GM12878 (cell line): ENCODE data around the gene CHRND. TPM values are rescaled to one million over a fixed set of nuclear protein-coding genes. Genes with fewer than 3 reads are reported as not detected.

ENCODE experiments used
- ATAC-seq: fragments of 200-7000 bp; cut with Tn5 transposase; 3 replicates; pipeline ENCODE4 v1.9.1; 2020; ENCODE audit warnings: mild to moderate bottlenecking, moderate library complexity
- BruUV-seq: library from RNA; stranded (reverse); fragments of 400-500 nt; replicated peaks from 2 replicates; lab custom pipeline; 2021; lab: Mats Ljungman, UMichigan
- CTCF ChIA-PET: fragments of 300-600 bp; sonication (Branson Sonifier 250); formaldehyde crosslinking; extraction: SDS; loops from one replicate; lab custom pipeline; 2021; ENCODE audit warnings: inconsistent platforms; lab: Yijun Ruan, JAX
- POLR2A ChIA-PET: fragments of 350-600 bp; formaldehyde crosslinking; extraction: SDS; loops from one replicate; lab custom pipeline; 2021; ENCODE audit warnings: inconsistent platforms; lab: Charles Lee
- RAD21 ChIA-PET: fragments of 300-600 bp; sonication (Branson Sonifier 250); formaldehyde crosslinking; loops from one replicate; lab custom pipeline; 2023; ENCODE audit warnings: antibody characterized with exemption; ENCODE audit not compliant: unreplicated experiment; lab: Charles Lee
- SMC1A ChIA-PET: fragments of 300-600 bp; sonication (Branson Sonifier 250); formaldehyde crosslinking; loops from one replicate; lab custom pipeline; 2023; ENCODE audit not compliant: unreplicated experiment, uncharacterized antibody; lab: Charles Lee
- DNase-seq: peaks from one replicate; pipeline ENCODE4 v3.0.0-alpha.2; 2011; ENCODE audit warnings: low read depth, low spot score
- FAIRE-seq: peaks from 3 replicates; lab custom pipeline; 2011; peaks lifted over from hg19 to GRCh38; lab: Jason Lieb, UNC
- H2AFZ ChIP-seq: 2 replicates; pipeline ENCODE4 v1.6.0; 2011; ENCODE audit warnings: low read depth, low read length, control low read depth; ENCODE audit not compliant: control insufficient read depth
- H3K27ac ChIP-seq: 2 replicates; pipeline ENCODE4 v1.5.1; 2011; ENCODE audit warnings: control low read depth; ENCODE audit not compliant: control insufficient read depth, insufficient read depth
- H3K27me3 ChIP-seq, 2 experiments: replicated peaks in 1 of 2; 2 replicates each; pipeline versions ENCODE4 v1.6.0 to v1.6.1; 2011; ENCODE audit warnings: low read length in 1 of 2; ENCODE audit not compliant: control insufficient read depth in 2 of 2, insufficient read depth in 2 of 2
- H3K36me3 ChIP-seq, 2 experiments: 2 replicates each; pipeline ENCODE4 v1.5.1; 2011; ENCODE audit warnings: low read length in 1 of 2; ENCODE audit not compliant: control insufficient read depth in 2 of 2, insufficient read depth in 2 of 2
- H3K4me1 ChIP-seq: 2 replicates; pipeline ENCODE4 v1.6.1; 2011; ENCODE audit warnings: mild to moderate bottlenecking, low read length, moderate library complexity, mixed read lengths; ENCODE audit not compliant: control insufficient read depth, insufficient read depth
- H3K4me2 ChIP-seq: 2 replicates; pipeline ENCODE4 v1.6.0; 2011; ENCODE audit warnings: control low read depth; ENCODE audit not compliant: control insufficient read depth, insufficient read depth
- H3K4me3 ChIP-seq: fragments of 200-600 bp; sonication (generic); 2 replicates; pipeline ENCODE4 v1.5.1; 2016
- H3K79me2 ChIP-seq: 2 replicates; pipeline ENCODE4 v1.6.0; 2011; ENCODE audit warnings: low read length; ENCODE audit not compliant: control insufficient read depth, insufficient read depth
- H3K9ac ChIP-seq: 2 replicates; pipeline ENCODE4 v1.8.0; 2011; ENCODE audit warnings: low read length, control low read depth, mixed read lengths; ENCODE audit not compliant: control insufficient read depth, insufficient read depth
- H3K9me3 ChIP-seq: replicated peaks from 3 replicates; pipeline ENCODE4 v1.5.1; 2011; ENCODE audit warnings: mild to moderate bottlenecking, low read length; ENCODE audit not compliant: control insufficient read depth, insufficient read depth
- H4K20me1 ChIP-seq: 2 replicates; pipeline ENCODE4 v1.6.0; 2011; ENCODE audit not compliant: control insufficient read depth, insufficient read depth
- CBX3 ChIP-seq: fragments of 200-600 bp; sonication (generic); IDR thresholded peaks from 2 replicates; pipeline ENCODE4 v1.6.1; 2016; ENCODE audit warnings: low read depth, borderline replicate concordance
- CBX5 ChIP-seq: sonication (generic); IDR thresholded peaks from 2 replicates; pipeline ENCODE4 v1.6.1; 2016; ENCODE audit warnings: low read depth, moderate library complexity, mild to moderate bottlenecking, inconsistent platforms
- CEBPB ChIP-seq, 2 experiments: fragments of 150-350 bp in 1 of 2; IDR thresholded peaks; 2 replicates each; pipeline ENCODE4 v1.6.1; 2012 to 2014; ENCODE audit warnings: low read depth in 2 of 2, low read length in 2 of 2, borderline replicate concordance in 1 of 2, inconsistent platforms in 1 of 2
- CTCF ChIP-seq, 3 experiments: IDR thresholded peaks in 2 of 3; conservative IDR thresholded peaks in 1 of 3; 2 replicates each; pipeline ENCODE4 v1.5.1; 2011; ENCODE audit warnings: low read depth in 3 of 3, low read length in 3 of 3, mild to moderate bottlenecking in 3 of 3, control low read depth in 2 of 3, moderate library complexity in 2 of 3, inconsistent platforms in 1 of 3, mixed read lengths in 1 of 3; ENCODE audit not compliant: control insufficient read depth in 2 of 3, insufficient read depth in 1 of 3; ENCODE audit errors: extremely low read depth in 1 of 3
- E2F4 ChIP-seq: IDR thresholded peaks from 2 replicates; pipeline ENCODE4 v1.6.1; 2012; ENCODE audit warnings: low read depth, low read length, improper control_type of control experiment
- HSF1 ChIP-seq: fragments of 150-350 bp; IDR thresholded peaks from 2 replicates; pipeline ENCODE4 v1.6.1; 2014; ENCODE audit warnings: mild to moderate bottlenecking, low read depth, low read length
- IRF3 ChIP-seq: fragments of 450-650 bp; IDR thresholded peaks from 2 replicates; pipeline ENCODE4 v1.6.1; 2014; ENCODE audit warnings: mild to moderate bottlenecking
- KDM1A ChIP-seq: fragments of 200-600 bp; sonication (generic); IDR thresholded peaks from 2 replicates; pipeline ENCODE4 v1.6.1; 2016; ENCODE audit warnings: borderline replicate concordance
- MAX ChIP-seq: IDR thresholded peaks from 2 replicates; pipeline ENCODE4 v1.6.1; 2012; ENCODE audit warnings: low read depth, low read length, improper control_type of control experiment
- NFIC ChIP-seq: IDR thresholded peaks from 2 replicates; pipeline ENCODE4 v1.6.1; 2012; ENCODE audit warnings: low read depth, mild to moderate bottlenecking, inconsistent platforms, low read length, moderate library complexity
- PAX5 ChIP-seq: IDR thresholded peaks from 2 replicates; pipeline ENCODE4 v1.6.1; 2011; ENCODE audit warnings: low read depth, low read length, borderline replicate concordance
- RUNX3 ChIP-seq: IDR thresholded peaks from 2 replicates; pipeline ENCODE4 v1.6.1; 2012; ENCODE audit warnings: low read length, inconsistent platforms
- SMAD5 ChIP-seq: IDR thresholded peaks from 2 replicates; pipeline ENCODE4 v1.6.1; 2016; ENCODE audit warnings: antibody characterized with exemption, low read depth
- SP1 ChIP-seq: IDR thresholded peaks from one replicate; pipeline ENCODE4 v1.6.1; 2011; ENCODE audit warnings: low read depth, low read length
- USF1 ChIP-seq: IDR thresholded peaks from 2 replicates; pipeline ENCODE4 v1.6.1; 2011; ENCODE audit warnings: borderline replicate concordance, low read depth, mild to moderate bottlenecking, moderate library complexity, mixed read lengths, low read length; ENCODE audit not compliant: insufficient read depth; ENCODE audit errors: extremely low read length
- WGBS: methylation state at CpG from one replicate; pipeline ENCODE4 v1.1.6; 2016; ENCODE audit warnings: low lambda C conversion rate; ENCODE audit not compliant: insufficient replicate concordance, insufficient coverage; ENCODE audit errors: missing lambda C conversion rate; 5-methylcytosine and 5-hydroxymethylcytosine counted together
- in situ Hi-C: fragments of 300-500 bp; cut with MboI; formaldehyde crosslinking; loops from 9 replicates; pipeline ENCODE4 v1.14.3; 2018; ENCODE audit warnings: mixed read lengths
- intact Hi-C: fragments of 100-400 bp; cut with micrococcal nuclease; formaldehyde crosslinking; loops from one replicate; pipeline ENCODE4 v1.14.2; 2022; ENCODE audit not compliant: unreplicated experiment
- polyA plus RNA-seq, 11 experiments: library from polyadenylated mRNA; depleted of rRNA in 4 of 11; unstranded in 6 of 11; stranded (reverse) in 5 of 11; fragments of >200 nt; fragmentation: Nextera tagmentation in 4 of 11; fragmentation: Illumina TruSeq in 1 of 11; extraction: Ambion mirVana in 4 of 11; extraction: Trizol in 1 of 11; gene quantifications; 1 replicate in 1 of 11; 2 replicates in 10 of 11; pipeline versions ENCODE4 v1.2.1 to v1.2.3, GENCODE V29; 2011 to 2016; ENCODE audit warnings: inconsistent platforms in 2 of 11, missing spikeins in 2 of 11, low read depth in 1 of 11
- total RNA-seq, 4 experiments: library from RNA; depleted of rRNA in 3 of 4; stranded (reverse); fragments of >200 nt in 3 of 4; fragmentation: Illumina TruSeq in 1 of 4; extraction: Trizol in 1 of 4; gene quantifications; 2 replicates each; pipeline versions ENCODE4 v1.2.1 to v1.2.3, GENCODE V29; 2013 to 2021

Gene CHRND
- total and polyA plus RNA-seq, 10 of the 15 experiments (the other 5 are each of a cell fraction or from before 2014, with no cell fraction given): not detected

GRCh38 chr2:232529806-232530547, 4.0 kb downstream of the CHRND start:
- Histone ChIP-seq H3K4me2 (no peak overlapping the region), H3K9me3 (no peaks in the 10 kb centered on the region), H3K27ac (no peak overlapping the region), H3K9ac (no peak overlapping the region), H3K79me2 (no peaks in the 10 kb centered on the region), H3K27me3 (no peaks in the 10 kb centered on the region; a peak in 1 of 4 replicates), H4K20me1 (no peaks in the 10 kb centered on the region), H3K4me3 (no peak overlapping the region), H3K4me1 (no peaks in the 10 kb centered on the region), H2AFZ (no peak overlapping the region), H3K36me3 (no peaks in the 10 kb centered on the region)
- FAIRE-seq (no peak), DNase-seq (no peak), ATAC-seq (no peak)
- CTCF ChIA-PET: no interaction called here
- WGBS: 57% methylated on average over 14 of the region's 17 CpGs
- no TSS peak for BruUV-seq
- SMC1A ChIA-PET: no interaction called here
- in situ Hi-C loops: no loop called here
- POLR2A ChIA-PET: no interaction called here
- intact Hi-C loops: no loop called here
- RAD21 ChIA-PET: no interaction called here
- TF ChIP-seq IRF3 (no peak), SP1 (no peak), CEBPB (IDR thresholded peaks at IDR 0.05; ENCODE audit: borderline replicate concordance in 1 of 2, low read depth in 2 of 2, low read length in 2 of 2) (no peak), CTCF (IDR thresholded peaks at IDR 0.05 in 2 of 3, conservative IDR thresholded peaks at IDR 0.05 in 1 of 3; ENCODE audit: control insufficient read depth in 2 of 3, extremely low read depth in 1 of 3, insufficient read depth in 1 of 3, low read depth in 3 of 3, low read length in 3 of 3) (no peak), CBX3 (no peak), HSF1 (no peak), E2F4 (no peak), SMAD5 (no peak), PAX5 (no peak), KDM1A (no peak), USF1 (no peak), MAX (no peak), CBX5 (no peak), RUNX3 (no peak), NFIC (no peak)
